ENCODE measurements around the gene PTPRN2.
"Not testable (repeated sequence)": the region's sequence is repeated elsewhere in the genome, so short reads cannot be mapped to it uniquely, and the experiment has no call there.

Gene PTPRN2

DNA sequence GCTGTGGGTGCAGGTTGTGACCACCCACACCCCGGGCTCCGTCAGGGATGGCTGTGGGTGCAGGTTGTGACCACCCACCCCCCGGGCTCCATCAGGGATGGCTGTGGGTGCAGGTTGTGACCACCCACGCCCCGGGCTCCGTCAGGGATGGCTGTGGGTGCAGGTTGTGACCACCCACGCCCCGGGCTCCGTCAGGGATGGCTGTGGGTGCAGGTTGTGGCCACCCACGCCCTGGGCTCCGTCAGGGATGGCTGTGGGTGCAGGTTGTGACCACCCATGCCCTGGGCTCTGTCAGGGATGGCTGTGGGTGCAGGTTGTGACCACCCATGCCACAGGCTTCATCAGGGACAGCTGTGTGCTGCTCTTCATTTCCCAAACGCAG, 53.5 kb downstream of the PTPRN2 start:
- not testable (repeated sequence) for DNase-seq (ENCODE audit: low read depth in 1 of 2, low spot score in 1 of 2)

DNA sequence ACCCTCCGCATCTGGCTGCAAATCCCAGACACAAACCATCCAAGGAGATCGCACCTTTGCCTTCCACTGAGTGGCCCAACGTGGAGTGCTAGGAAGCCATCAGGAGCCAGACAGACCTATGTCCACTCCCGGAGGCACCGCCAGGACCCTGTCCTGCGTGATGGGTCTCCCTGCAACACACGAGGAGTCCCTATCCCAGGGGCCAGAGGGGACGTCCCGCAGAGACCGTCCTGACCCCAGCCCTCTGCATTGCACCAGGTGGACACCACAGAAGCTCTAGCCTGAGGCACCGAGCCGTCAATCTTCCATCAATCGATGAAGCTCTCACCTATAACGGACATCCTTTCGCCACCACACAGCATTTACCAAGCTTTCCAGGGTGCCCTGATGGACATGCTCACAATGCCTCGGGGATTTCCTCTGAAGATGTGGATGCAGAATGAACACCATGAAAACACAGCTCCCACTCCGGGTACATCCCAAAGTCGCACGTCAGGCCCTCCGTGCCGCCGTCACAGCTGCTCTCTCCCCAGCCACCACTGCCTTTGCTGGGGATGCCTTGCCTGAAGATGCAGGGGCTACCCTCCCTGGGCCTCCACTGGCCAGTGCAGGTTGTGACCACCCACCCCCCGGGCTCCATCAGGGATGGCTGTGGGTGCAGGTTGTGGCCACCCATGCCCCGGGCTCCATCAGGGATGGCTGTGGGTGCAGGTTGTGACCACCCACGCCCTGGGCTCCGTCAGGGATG, 54.1 kb downstream of the PTPRN2 start:
- DNase-seq (ENCODE audit: low read depth in 1 of 2, low spot score in 1 of 2): no peak

DNA sequence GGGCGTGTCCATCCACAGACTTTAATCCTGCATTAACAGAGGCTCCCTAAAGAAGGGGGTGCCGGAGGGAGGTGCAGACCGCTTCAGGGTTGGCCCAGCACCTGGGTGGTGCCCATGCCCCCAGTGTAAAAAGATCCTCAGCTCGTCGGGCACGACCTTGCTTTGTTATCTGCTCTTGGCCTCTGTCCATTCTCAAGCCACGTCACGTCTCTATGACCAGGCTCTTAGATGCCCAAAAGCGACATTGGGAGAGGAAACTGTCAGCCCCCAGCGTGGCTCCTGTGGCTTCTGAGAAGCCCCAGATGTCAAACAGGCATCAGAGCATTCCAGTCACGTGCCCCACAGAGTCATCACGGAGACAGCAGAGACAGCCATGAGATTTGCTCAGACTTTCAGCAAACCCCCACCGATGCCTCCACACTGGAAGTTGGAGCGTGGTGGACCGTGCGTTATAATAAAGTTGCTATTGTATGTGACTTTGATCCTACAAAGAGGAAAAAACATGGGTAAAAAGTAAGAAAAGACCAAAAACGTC, 55.5 kb downstream of the PTPRN2 start:
- DNase-seq (ENCODE audit: low read depth in 1 of 2, low spot score in 1 of 2): no peak

DNA sequence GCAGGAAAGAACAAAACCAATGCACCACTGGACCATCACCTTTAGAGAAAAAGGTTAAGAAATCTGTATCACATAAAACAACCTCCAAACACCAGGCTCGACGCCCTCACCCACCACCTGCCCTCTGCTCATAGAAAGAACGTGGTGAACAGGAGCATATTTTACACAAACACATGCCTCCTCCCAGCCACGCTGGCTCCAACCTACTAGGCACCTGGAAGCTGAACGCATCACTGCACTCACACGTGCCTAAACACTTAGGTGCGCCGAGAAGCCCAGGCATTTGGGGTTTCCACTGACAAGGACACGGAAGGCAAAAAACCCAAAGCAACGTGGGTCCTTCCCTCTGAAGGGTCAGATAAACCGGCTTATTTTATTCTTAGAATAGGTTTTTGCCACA, 56.0 kb downstream of the PTPRN2 start:
- no peak for DNase-seq (ENCODE audit: low read depth in 1 of 2, low spot score in 1 of 2)

DNA sequence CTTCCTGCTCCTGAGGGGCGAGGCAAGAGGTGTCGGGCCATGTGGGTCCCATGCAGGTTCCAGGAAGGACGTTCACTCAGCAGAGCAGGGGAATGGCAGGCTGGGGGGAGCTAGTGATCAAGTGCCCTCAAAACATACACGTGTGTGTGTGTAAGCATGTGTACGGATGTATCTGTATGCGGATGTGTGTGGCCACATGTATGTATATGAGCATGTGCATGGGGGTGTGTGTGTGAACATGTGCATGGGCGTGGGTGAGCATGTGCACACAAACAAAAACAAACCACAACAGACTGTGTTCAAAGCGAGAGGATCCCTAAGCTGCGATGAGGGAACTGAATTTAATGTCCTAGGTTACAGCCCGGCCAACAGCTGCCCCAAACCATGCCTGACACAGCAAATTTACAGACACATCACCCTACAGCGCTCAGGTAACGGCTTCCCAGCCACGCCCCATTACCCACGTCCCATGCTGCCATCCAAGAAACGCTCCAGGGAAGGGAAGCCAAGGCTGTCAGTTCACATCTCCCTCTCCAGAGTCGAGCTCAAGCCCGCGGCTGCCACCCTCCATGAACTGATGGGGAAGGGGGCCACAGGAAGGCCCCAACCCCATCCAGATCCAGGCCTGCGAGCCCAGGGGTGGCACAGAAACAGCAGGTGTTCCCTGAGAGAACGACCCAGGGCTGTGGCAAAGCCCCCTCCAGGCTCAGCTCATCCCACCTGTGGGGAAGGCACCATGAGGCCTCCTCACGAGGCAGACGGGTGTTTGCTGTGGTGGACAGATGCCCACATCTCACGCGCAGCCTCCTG, 56.6 kb downstream of the PTPRN2 start:
- no peak for DNase-seq (ENCODE audit: low read depth in 1 of 2, low spot score in 1 of 2)

DNA sequence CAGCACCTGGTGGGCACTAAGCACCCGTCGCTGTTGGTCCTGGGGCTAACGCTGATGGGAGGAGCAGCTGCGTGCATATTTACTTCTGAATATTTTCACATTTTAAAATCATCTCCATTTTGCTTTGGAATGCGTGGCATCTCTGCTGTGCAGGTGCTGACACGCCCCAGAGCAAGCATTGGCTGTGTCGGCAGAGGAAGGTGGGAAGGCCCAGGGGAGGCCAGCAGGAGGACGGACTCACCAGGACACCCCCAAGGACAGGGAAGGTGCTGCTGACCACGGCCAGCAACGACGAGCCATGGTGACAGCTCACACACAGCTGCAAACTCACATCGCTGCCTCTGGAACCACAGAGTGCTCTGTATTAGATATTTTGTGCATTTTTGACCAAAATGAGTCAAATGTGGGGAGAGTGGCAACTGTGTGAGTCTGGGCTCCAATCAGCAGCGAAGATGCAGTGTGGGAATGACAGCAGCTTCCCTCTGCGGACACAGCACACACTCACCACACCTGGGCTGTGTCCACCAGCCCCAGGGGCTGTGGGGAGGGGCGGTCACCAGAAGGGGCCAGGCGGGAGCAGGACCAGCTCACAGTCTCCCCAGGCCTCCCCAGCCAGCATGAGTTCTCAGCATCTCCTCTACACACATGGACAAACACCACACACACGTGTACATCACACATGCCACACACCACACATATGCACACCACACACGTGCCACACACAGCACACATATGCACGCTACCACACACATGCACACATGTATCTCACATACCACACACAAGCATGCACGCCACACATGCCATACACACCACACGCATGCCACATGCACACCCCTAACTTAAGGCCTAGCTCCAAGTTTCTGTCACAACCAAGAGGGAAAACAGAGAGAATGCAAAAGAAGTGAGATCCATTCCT, 58.2 kb downstream of the PTPRN2 start:
- DNase-seq (ENCODE audit: low read depth in 1 of 2, low spot score in 1 of 2): no peak

DNA sequence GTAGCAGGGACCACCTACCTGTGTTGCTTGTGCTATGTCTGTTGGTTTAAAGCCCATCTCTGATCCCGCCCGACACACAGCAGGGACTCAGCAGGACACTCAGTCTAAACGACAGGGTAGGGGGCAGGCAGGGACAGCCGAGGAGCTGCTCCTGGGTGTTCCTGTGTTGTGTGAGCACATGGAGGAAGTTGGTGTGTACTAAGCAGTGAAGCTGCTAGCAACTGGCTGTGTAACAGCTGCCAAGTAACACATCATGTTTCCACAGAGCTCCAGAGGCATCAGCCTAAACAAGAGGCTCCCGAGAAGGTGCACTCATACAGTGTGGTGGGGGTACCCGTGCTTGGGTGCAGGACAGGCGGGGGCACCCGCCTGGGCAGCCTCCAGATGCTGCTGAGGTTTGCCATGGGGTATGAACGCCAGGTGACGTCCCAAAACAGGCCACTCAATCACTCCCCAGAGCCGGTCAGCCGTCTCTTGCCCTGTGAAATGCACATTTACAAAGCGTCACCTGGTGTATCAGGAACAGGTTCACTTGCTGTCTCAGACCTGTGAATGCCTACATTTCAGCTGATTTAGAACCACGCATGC, 59.6 kb downstream of the PTPRN2 start:
- DNase-seq (ENCODE audit: low read depth in 1 of 2, low spot score in 1 of 2): no peak

DNA sequence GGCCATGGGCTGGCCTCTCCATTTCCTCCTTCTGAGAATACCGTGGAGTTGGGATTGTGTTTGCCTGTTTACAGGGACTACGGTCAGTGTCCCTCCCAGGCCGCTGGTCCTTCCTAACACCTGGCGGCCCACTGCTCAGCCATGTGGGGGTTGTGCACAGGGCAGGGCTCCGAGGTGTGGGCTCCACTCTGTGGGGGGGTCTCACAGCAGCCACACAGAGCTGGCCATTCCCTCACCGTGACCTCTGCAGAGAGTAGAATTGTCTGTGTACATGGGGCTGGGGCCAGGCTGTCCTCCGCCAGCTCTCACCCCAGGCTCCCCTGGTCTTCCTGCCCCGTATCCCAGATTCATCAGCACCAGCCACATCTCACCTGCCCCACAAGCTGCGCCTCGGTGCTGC, 60.1 kb downstream of the PTPRN2 start:
- DNase-seq (ENCODE audit: low read depth in 1 of 2, low spot score in 1 of 2): no peak

DNA sequence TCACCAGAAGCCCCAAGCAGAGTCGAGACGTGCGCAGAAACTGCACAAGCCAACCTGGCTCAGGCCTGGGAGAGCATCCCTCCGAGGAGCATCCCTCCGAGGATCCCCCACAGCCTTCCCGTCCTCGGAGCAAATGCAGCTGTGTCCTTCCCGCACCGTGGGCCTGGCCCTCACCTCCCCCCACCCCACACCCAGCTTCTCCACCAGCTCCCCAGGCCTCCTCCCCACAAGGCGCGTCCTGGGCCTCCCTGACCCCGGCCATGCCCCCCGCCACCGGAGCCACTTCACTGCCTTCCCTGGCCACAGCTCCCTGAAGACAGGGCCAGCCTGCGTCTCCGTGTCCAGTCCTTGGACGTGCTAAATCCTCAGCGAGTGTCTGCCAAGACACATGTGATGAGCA, 60.6 kb downstream of the PTPRN2 start:
- no peak for DNase-seq (ENCODE audit: low read depth in 1 of 2, low spot score in 1 of 2)

DNA sequence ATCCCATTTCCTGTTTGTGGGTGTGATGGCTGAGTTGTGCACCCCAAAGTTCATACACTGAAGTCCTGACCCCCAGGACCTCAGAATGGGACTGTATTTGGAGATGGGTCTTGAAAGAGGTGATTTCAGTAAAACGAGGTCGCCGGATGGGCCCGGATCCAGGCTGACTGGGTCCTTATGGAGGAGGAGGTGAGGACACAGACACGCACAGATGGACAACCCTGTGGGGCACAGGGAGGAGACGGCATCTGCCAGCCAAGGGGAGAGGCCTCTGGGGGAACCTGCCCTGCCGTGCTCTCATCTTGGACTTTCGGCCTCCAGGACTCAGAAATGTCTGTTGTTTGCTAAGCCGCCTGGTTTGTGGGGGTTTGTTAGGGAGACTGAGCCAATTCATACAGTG, 61.1 kb downstream of the PTPRN2 start:
- DNase-seq (ENCODE audit: low read depth in 1 of 2, low spot score in 1 of 2): no peak

DNA sequence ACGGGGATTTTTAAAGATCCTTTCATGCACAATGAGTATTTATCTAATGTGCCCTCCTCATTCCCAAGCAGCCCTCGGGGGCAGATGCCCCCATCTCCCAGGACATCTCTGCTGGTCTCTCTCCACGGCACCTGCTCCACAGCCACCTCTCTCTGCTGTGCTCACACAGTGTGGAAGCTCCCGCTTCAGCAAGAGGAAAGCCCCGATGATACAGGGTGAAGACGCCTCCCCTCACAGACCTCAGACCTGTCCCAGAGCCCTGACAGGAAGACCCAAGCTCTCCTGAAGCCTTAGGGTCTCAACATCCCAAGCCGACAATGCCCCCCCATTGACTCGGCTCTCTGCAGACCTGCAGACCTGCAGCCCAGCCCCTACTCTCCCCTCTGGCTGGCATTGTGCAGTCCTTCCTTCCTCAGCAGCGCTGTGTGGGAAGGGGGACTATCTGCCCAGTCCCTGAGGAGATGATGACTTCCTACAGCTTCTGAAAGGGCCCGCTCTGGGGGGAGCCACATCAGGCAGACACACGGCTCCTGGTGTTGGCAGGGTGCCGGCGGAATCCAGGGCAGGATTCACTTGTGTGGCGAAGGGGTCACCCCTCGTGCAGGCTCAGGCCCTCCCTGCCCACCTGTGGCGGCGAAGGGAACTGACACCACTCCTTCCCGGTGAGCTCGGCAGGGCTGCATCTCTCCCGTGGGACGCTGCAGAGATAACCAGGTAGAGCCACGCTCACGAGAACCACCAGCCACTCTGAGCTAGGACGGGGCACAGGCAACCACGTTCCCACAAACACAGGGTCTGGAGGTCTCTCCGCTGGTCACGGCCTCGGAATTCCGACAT, 61.8 kb downstream of the PTPRN2 start:
- DNase-seq (ENCODE audit: low read depth in 1 of 2, low spot score in 1 of 2): no peak

DNA sequence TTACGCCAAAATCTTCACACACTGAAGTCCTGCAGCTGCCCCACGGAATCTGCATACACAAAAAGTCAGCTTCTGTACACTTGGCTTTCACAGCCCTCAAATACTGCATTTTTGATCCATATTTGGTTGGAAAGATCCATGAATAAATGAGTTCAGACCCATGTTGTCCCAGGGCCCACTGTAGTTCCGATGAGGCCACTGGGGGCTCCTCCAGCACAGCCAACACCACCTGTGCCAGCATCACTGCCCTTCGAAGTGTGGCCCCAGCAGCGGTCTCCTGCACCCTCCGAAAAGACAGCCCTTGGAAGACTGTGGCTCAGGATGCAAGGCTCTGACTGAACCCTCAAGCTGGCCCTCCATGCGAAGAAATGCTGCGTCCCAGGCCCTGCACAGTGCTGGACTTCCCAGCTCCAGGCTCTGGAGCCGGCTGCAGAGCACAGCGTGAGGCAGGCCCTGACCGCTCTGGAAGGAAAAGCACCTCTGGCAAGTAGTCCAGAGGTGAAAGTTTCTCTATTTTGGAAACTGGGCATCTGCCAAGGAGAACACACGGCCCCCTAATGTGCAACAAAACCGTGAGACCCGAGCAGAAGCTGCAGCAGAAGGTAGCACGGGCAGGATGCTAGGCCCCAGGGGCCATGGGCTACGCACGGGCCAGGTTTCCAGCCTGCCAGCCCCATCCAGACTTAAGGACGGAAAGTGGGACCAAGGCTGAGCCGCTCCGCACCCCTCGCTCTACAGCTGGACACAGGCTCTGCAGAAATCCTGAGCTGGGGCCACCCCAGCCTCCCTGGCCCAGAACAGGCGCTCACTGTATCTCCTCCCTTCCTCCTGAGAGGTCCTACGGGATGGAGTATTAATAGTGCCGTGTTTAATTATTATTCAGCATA, 62.6 kb downstream of the PTPRN2 start:
- DNase-seq (ENCODE audit: low read depth in 1 of 2, low spot score in 1 of 2): no peak

DNA sequence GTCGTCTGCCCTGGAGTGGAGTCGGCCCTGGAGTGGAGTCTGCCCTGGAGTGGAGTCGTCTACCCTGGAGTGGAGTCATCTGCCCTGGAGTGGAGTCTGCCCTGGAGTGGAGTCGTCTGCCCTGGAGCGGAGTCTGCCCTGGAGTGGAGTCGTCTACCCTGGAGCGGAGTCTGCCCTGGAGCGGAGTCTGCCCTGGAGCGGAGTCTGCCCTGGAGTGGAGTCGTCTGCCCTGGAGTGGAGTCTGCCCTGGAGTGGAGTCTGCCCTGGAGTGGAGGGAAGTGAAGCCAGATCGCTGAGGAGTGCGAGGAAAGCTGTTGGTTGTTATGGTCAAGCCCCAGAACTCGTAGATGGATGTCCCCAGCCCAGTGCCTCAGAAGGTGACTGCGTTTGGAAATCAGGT, 63.3 kb downstream of the PTPRN2 start:
- not testable (repeated sequence) for DNase-seq (ENCODE audit: low read depth in 1 of 2, low spot score in 1 of 2)

DNA sequence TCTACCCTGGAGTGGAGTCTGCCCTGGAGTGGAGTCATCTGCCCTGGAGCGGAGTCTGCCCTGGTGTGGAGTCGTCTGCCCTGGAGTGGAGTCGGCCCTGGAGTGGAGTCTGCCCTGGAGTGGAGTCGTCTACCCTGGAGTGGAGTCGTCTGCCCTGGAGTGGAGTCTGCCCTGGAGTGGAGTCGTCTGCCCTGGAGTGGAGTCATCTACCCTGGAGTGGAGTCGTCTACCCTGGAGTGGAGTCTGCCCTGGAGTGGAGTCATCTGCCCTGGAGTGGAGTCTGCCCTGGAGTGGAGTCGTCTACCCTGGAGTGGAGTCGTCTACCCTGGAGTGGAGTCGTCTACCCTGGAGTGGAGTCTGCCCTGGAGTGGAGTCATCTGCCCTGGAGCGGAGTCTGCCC, 63.7 kb downstream of the PTPRN2 start:
- DNase-seq (ENCODE audit: low read depth in 1 of 2, low spot score in 1 of 2): not testable (repeated sequence)

DNA sequence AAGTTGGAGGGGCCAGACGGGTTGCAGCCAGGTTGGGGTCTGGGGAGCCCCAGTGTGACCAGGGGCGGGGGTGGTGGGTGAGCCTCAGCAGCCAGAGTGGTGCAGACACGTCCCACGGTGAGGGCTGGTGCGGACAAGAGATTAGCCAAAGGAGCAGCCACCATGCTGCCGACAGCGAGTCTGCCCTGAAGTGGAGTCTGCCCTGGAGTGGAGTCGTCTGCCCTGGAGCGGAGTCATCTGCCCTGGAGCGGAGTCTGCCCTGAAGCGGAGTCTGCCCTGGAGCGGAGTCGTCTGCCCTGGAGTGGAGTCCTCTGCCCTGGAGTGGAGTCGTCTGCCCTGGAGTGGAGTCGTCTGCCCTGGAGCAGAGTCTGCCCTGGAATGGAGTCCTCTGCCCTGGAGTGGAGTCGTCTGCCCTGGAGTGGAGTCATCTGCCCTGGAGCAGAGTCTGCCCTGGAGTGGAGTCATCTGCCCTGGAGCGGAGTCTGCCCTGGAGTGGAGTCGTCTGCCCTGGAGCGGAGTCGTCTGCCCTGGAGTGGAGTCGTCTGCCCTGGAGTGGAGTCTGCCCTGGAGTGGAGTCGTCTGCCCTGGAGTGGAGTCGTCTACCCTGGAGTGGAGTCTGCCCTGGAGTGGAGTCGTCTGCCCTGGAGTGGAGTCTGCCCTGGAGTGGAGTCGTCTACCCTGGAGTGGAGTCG, 64.3 kb downstream of the PTPRN2 start:
- not testable (repeated sequence) for DNase-seq (ENCODE audit: low read depth in 1 of 2, low spot score in 1 of 2)

DNA sequence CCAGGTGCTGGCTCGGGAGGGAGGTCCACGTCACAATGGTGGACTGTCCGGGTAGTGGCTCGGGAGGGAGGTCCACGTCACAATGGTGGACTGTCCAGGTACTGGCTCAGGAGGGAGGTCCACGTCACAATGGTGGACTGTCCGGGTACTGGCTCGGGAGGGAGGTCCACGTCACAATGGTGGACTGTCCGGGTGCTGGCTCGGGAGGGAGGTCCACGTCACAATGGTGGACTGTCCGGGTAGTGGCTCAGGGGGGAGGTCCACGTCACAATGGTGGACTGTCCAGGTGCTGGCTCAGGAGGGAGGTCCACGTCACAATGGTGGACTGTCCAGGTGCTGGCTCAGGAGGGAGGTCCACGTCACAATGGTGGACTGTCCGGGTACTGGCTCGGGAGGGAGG, 65.8 kb downstream of the PTPRN2 start:
- not testable (repeated sequence) for DNase-seq (ENCODE audit: low read depth in 1 of 2, low spot score in 1 of 2)

DNA sequence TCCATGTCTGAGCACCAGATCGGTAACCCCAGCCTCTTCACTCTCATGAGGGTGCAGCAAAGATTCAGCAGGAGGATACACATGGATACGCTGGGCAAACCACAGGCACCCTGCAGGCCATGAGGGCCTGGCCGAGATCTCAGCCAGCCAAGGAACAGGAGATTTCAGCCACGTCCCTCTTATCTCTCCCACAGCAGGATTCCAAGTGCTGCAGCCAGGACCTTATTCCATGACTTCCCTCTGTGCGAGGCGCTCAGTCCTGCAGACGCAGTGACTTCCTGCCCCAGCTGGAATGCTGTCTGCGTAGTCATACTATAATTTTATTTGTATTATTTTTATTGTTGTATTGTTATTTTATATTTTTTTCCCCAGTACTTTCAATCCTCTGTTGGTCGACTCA, 66.8 kb downstream of the PTPRN2 start:
- no peak for DNase-seq (ENCODE audit: low read depth in 1 of 2, low spot score in 1 of 2)

DNA sequence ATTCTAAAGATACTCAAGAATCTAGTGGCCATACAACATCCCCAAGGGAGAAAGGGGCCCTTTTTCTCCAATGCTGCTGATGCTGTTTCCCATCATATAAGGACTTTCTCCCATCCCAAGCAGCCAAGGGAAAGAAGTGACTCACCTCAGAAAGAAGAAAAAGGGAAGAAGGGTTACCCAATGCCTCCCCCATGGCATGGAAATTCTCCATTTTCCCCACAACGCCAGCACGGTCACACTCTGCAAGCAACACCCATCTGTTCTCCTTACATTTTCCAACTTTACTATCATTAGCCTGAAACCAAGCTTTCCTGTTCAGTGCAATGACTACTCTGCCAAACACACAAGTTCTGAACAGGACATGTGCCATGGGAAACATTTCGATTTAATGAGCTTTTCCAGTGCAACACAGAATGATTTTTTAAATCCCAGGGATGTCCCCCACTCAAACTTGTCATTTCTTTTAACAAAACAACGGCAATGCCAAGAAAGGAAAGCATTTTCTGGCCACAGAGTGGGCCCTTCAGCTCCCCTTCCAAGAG, 67.9 kb downstream of the PTPRN2 start:
- no peak for DNase-seq (ENCODE audit: low read depth in 1 of 2, low spot score in 1 of 2)
